Urinary bladder (tissue), 4 donors: ENCODE data around the gene IFI44L. TPM values are rescaled to one million over a fixed set of nuclear protein-coding genes. Genes with fewer than 3 reads are reported as not detected.
A peak's percentile ranks its signal among the peaks of the same experiment; 100 is the strongest.

Source experiments
- DNase-seq: peaks from one replicate; pipeline ENCODE4 v3.0.0-alpha.2; 2015; ENCODE audit errors: extremely low spot score
- H3K27ac ChIP-seq: one replicate; pipeline ENCODE4 v1.5.1; 2013; ENCODE audit warnings: low read depth, mild to moderate bottlenecking, moderate library complexity
- H3K36me3 ChIP-seq: one replicate; pipeline ENCODE4 v1.6.1; 2013; ENCODE audit warnings: mild to moderate bottlenecking, moderate library complexity; ENCODE audit not compliant: insufficient read depth
- H3K4me1 ChIP-seq: one replicate; pipeline ENCODE4 v1.6.1; 2013; ENCODE audit warnings: mild to moderate bottlenecking, moderate library complexity; ENCODE audit not compliant: insufficient read depth
- H3K4me3 ChIP-seq: one replicate; pipeline ENCODE4 v1.5.1; 2013; ENCODE audit warnings: low read depth, low read length
- WGBS: extraction: QIAGEN DNeasy Blood & Tissue Kit; methylation state at CpG from one replicate; pipeline ENCODE4 v1.1.7; 2013; 5-methylcytosine and 5-hydroxymethylcytosine counted together
- polyA plus RNA-seq: library from polyadenylated mRNA; stranded (reverse); fragments of 200-250 nt; gene quantifications from one replicate; pipeline ENCODE4 v1.2.3, GENCODE V29; 2013
- total RNA-seq: library from RNA; depleted of rRNA; stranded (reverse); fragments of >200 nt; gene quantifications from one replicate; pipeline ENCODE4 v1.2.3, GENCODE V29; 2014
- donor health status: healthy with polysubstance abuse.
- donor health status: healthy.

Gene IFI44L
- total and polyA plus RNA-seq, 2 donors = 10.5 to 40.6 TPM

DNA sequence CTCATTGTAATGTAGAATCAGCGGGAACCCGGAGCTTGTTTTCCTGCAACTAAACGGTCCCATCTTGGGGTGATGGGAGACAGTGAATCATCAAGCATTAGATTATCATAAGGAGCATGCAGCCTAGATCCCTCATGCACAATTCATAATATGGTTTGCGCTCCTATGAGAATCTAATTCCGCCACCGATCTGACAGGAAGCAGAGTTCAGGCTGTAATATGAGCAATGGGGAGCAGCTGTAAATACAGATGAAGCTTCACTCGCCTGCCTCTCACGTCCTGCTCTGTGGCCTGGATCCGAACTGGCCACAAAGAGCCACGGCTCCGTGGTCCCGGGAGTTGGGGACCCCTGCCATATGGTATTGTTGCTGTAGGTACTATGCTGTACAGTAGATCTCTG, 31.0 kb downstream of the IFI44L start:
- Histone ChIP-seq H3K4me3 (peak overlapping the region; percentile 29), H3K27ac (no peak overlapping the region), H3K4me1 (no peaks in the 10 kb centered on the region), H3K36me3 (peaks cover 5% of the 10 kb centered on the region)
- no peak for DNase-seq
- WGBS = 70% methylated on average over 12 of the region's 12 CpGs

DNA sequence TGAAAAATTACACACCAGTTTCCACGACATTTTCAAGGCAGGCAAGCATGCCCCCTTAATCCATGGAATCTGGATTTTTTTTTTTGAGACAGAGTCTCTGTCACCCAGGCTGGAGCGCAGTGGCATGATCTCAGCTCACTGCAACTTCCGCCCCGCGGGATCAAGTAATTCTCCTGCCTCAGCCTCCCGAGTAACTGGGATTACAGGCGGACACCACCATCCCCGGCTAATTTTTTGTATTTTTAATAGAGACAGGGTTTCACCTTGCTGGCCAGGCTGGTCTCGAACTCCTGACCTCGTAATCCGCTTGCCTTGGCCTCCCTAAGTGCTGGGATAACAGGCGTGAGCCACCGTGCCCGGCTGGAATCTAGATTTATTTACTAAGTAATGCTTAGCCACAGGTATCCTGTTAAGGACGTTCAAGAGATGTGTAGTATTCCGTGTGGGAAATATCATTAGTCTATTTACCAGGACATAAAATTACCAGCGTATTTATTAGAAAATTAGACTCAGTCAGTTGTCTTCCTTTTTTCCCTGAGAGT, 31.8 kb downstream of the IFI44L start:
- Histone ChIP-seq H3K4me3 (no peak overlapping the region), H3K36me3 (peaks cover 5% of the 10 kb centered on the region), H3K27ac (no peak overlapping the region), H3K4me1 (no peaks in the 10 kb centered on the region)
- DNase-seq = no peak
- 90% methylated on average over 17 of the region's 17 CpGs for WGBS

DNA sequence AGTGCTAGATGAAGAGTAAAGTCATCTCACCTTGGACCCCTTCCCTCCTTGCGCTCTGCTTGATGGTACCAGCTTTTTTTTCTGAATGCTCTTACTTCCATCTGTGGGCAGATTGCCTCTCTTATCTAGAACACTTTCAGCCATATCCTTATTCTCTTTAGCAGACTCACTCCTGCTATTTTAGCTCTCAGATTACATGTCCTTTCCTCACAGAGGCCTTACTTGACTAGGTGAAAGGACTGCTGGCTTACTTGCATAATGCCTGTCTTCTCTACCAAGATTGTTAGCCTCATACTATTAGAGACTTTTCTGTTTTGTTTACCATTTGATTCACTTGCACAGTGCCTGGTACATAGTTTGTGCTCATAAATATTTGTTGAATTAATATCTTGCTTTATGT, 38.7 kb downstream of the IFI44L start:
- Histone ChIP-seq H3K27ac (no peak overlapping the region), H3K36me3 (peaks cover 6% of the 10 kb centered on the region), H3K4me3 (no peak overlapping the region), H3K4me1 (no peaks in the 10 kb centered on the region)
- 93% methylated on average over 1 of the region's 1 CpG for WGBS
- no peak for DNase-seq

DNA sequence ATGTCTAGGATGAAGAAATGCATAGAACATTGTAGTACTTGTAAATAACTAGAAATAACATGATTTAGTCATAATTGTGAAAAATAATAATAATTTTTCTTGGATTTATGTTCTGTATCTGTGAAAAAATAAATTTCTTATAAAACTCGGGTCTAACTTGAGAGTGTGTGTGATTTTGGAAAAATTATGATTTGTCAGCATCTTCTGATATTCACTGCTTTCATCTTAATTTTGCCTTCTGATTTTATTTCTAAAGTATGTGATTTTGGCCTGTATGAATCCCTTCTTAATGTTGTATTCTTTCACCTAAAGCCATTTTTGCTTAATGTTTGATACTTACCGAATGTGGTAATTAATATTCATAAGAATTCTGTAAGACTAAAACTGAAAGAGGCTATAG, 43.7 kb downstream of the IFI44L start:
- 91% methylated on average over 2 of the region's 2 CpGs for WGBS
- H3K4me3 ChIP-seq = no peak overlapping the region
- H3K36me3 ChIP-seq = peaks cover 2% of the 10 kb centered on the region
- no peaks in the 10 kb centered on the region for H3K4me1 ChIP-seq
- no peak for DNase-seq
- no peak overlapping the region for H3K27ac ChIP-seq

DNA sequence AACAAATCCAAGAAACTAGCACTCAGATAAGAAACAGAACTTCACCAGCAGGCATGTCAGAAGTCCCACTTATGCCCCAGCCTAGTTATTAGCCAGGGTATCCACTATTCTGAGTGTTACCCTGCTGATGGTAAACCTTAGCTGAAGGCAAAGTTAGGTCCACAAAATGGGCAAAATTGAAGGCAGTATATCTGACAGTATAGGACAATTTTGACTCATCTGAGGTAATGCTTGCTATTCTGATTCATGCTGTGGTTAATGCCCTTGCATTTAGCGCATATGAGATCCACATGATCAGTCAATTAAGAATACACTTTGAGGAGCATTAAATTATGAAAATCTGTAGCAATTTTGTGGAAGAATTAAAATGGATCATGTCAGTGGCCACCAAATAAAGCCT, 44.5 kb downstream of the IFI44L start:
- Histone ChIP-seq H3K27ac (no peak overlapping the region), H3K36me3 (peaks cover 2% of the 10 kb centered on the region), H3K4me1 (no peaks in the 10 kb centered on the region), H3K4me3 (no peak overlapping the region)
- WGBS = 95% methylated on average over 1 of the region's 1 CpG
- DNase-seq = no peak

DNA sequence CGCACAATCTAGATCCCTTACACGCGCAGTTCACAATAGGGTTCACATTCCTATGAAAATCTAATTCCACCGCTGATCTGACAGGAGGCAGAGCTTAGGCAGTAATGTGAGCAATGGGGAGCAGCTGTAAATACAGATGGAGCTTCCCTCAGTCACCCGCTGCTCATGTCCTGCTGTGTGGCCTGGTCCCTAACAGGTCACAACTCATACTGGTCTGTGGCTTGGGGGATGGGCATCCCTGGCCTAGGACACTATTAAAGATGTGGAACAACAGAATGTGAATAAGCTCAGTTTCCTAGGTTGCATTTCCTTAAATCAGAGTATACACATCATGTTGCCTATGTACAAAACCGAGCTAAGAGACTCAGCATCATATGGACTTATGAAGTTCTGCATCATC, 45.6 kb downstream of the IFI44L start:
- 95% methylated on average over 6 of the region's 6 CpGs for WGBS
- Histone ChIP-seq H3K4me1 (no peaks in the 10 kb centered on the region), H3K27ac (no peak overlapping the region), H3K36me3 (peaks cover 2% of the 10 kb centered on the region), H3K4me3 (no peak overlapping the region)
- no peak for DNase-seq

DNA sequence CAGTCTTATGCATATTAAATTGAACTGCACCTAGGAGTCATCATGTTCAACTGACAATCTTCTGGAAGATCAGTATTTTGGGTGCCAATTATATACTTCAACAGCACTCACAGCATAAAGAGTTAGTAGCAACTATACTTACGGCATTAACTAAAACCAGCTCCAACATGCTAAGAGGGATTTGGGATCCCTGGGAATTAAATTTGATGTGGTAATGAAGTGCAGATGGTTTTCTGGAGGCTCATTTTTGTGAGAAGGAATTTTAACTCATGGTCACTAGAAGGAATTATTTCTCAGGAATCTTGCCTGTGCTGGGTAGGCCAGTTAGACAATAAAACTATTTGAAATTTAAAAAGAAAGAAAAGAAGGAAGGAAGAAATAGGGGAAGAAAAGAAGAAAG, 47.7 kb downstream of the IFI44L start:
- WGBS = 89% methylated on average over 1 of the region's 1 CpG

DNA sequence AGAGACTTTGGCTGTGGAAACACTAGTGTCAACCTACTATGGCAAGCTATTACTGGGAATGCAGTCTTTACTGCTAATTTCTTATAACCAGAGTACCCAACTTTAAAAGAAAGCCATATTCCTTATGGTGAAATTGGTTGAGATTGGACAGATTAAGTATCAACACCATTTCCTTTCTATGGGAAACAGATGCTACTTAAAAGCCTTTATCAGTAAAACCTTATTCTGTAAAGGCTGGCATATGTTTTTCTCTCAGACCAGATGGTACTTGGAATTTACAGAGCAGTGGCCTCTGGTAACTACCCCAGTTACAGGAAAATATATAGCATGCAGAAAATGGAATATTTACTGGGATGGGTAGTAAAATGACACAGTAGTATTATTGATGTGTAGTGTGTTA, 48.2 kb downstream of the IFI44L start:
- Histone ChIP-seq H3K4me3 (no peak overlapping the region), H3K36me3 (no peaks in the 10 kb centered on the region), H3K4me1 (no peaks in the 10 kb centered on the region), H3K27ac (no peak overlapping the region)
- no peak for DNase-seq

More for the DNA sequence above, 47.7 kb downstream of the IFI44L start:
- no peak overlapping the region for H3K4me3 ChIP-seq
- H3K36me3 ChIP-seq = no peaks in the 10 kb centered on the region
- DNase-seq = no peak
- no peak overlapping the region for H3K27ac ChIP-seq
- no peaks in the 10 kb centered on the region for H3K4me1 ChIP-seq

DNA sequence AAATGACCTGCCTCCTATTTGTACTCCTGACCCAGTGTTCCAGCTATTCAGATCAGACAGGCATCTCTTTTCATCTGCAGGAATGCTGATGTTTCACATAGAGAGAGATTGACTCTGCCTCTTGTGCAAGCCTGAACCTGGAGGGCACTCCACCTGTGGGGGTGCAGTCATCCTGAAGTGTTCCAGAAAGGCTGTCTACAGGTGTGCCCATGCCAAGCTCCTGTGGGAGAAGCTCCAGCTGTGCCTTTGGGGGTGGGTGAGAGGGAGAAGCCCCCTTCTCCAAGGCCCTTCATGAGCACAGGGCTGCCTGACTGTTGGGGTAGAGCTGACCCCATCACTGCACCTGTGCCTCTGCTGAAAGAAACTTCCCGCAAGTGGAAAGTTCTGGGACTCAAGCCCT, 52.2 kb downstream of the IFI44L start:
- Histone ChIP-seq H3K27ac (no peak overlapping the region), H3K36me3 (no peaks in the 10 kb centered on the region), H3K4me3 (no peak overlapping the region), H3K4me1 (no peaks in the 10 kb centered on the region)
- no peak for DNase-seq
- WGBS = 100% methylated on average over 1 of the region's 1 CpG

DNA sequence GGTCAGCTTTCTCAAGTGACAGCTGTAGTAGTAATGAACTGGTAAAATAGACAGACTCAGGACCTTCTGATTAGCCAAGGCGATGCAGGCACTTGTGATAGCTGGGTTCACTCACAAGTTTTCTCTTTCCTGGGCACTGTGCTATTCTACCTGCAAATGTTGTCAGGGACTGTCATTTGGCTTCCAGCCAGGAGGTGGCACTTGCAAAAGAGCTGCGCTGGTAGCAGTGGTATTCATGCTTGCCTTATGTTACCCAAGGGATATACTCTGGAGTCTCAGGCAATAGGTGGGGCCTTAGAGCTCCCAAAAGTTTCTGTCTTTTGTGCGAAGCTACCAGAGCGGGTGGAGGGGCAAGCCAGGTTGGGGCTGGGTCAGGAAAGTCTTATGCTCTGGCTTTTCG, 52.9 kb downstream of the IFI44L start:
- no peak for DNase-seq
- H3K4me1 ChIP-seq = no peaks in the 10 kb centered on the region
- no peaks in the 10 kb centered on the region for H3K36me3 ChIP-seq
- H3K4me3 ChIP-seq = no peak overlapping the region
- H3K27ac ChIP-seq = no peak overlapping the region
- 93% methylated on average over 5 of the region's 5 CpGs for whole genome bisulfite sequencing

DNA sequence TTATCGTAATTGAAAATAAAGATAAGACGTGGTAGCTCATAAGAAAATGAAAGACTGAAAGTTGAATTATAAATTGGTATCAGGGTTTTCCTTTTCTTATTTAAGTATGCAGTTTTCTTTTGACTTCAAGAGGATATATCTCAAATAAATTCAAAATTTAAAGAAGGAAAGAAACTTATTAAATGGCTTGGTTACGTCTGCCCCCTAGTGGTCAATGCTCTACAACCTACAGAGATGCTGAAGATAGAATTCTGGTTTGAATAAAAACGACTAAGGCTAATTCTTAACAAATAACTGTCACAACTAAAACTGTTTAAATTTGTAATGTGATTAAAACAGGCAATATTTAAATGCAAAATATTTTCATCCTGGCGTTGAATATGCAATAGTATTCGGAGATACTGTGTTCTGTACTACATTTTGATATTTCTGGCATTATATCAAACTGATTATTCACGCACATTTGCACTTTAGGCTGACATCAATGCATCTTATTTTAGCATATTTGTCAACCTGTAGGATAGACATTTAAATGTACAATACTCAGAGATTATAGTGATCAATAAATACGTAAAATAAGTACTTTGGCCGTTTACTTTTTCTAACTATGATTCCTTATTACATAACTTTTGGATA, 56.2 kb downstream of the IFI44L start:
- WGBS = 42% methylated on average over 9 of the region's 9 CpGs
- peak; percentile 35 for DNase-seq
- Histone ChIP-seq H3K27ac (no peak overlapping the region), H3K36me3 (no peaks in the 10 kb centered on the region), H3K4me1 (no peaks in the 10 kb centered on the region), H3K4me3 (no peak overlapping the region)

DNA sequence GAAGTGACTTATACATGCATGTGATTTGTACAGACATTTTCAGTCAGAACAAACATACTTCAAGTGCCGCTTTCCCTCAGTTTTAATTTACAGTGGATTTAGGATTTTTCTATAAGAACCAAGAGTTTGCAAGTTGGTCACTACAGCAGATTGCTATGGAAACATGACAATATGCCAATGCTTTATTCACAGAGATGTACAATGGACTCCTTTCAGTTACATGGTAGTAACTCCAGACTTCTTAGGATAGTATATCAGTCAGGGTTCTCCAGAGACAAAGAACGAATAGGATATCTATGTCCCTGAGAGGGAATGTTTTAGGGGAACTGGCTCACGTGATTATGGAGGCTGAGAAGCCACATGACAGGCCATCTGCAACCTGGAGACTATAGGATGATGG, 56.7 kb downstream of the IFI44L start:
- Histone ChIP-seq H3K36me3 (no peaks in the 10 kb centered on the region), H3K4me1 (no peaks in the 10 kb centered on the region), H3K4me3 (no peak overlapping the region), H3K27ac (no peak overlapping the region)
- WGBS = 67% methylated on average over 3 of the region's 3 CpGs
- DNase-seq = no peak

DNA sequence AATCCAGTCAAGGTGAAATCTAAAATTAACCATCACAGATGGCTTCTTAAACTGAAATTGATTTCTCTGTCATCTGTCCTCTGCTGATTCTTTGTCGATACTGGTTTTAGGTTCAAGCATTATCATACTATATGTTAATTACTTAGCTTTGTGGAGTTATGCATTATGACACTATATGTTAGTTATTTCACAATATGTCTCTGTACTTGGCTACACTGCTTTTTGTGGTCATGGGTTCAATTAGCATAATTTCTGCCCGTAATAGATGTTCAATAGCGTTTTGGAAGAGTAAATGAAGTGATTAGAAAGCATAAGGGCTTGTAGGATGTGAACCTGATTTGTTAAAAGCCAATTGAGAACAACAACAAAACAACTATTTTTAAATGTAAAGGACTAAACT, 57.5 kb downstream of the IFI44L start:
- no peaks in the 10 kb centered on the region for H3K36me3 ChIP-seq
- no peaks in the 10 kb centered on the region for H3K4me1 ChIP-seq
- H3K4me3 ChIP-seq = no peak overlapping the region
- DNase-seq = no peak
- 93% methylated on average over 3 of the region's 3 CpGs for WGBS
- no peak overlapping the region for H3K27ac ChIP-seq

DNA sequence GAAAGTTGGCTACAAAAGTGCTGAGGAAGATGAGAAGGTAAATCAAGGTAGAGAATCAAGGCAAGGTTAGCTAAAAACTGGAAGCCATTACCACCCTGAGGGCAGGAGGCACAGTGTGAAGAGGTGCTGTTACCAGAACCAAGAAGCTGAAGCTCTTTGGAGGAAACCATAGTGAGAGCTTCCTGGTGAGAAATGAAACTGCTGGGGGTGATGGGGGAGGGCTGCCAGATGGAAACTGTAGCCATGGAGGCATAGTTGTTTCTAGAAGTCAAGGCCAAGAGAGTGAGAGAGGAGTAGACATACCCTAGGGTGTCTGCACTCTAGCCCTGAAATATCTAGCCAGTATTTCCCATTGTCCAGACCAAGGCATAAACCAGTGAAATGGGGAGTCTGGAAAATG, 58.1 kb downstream of the IFI44L start:
- DNase-seq = no peak
- no peaks in the 10 kb centered on the region for H3K36me3 ChIP-seq
- H3K27ac ChIP-seq = no peak overlapping the region

DNA sequence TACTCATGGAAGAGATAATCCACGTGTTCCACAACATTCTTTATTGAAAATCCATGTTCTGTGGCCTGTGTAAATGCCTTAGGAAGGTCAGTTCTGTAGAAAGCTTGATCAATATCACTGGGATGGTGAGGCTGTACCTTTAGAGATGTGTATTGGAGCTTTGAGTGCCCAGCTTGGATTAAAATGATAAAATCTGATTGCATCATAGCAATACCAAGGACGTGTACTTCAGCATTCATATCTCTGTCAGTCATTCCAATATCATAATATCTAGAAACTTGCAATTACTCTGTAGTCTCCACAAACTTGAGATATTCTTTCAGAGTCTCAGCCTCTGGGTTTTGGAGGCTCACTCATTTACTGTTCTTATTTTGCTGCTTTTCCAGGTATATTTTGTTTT, 61.0 kb downstream of the IFI44L start:
- H3K4me1 ChIP-seq = no peaks in the 10 kb centered on the region
- WGBS = 75% methylated on average over 2 of the region's 2 CpGs
- no peak overlapping the region for H3K27ac ChIP-seq
- no peak for DNase-seq
- H3K36me3 ChIP-seq = no peaks in the 10 kb centered on the region
- no peak overlapping the region for H3K4me3 ChIP-seq

More for the DNA sequence above, 58.1 kb downstream of the IFI44L start:
- H3K4me1 ChIP-seq = no peaks in the 10 kb centered on the region
- H3K4me3 ChIP-seq = no peak overlapping the region
